Measurements from ENCODE around the gene C11orf16. TPM values are rescaled to one million over a fixed set of nuclear protein-coding genes. Genes with fewer than 3 reads are reported as not detected.

The C11orf16 gene
- total and polyA plus RNA-seq, 4 donors, result not detected

Small RNAs within 50 kb of the gene (small RNA-seq; reads per million reads assigned to genes)
- not detected for gene RF00019

Other genes starting within 250 kb of the C11orf16 start
- 10 to 100 TPM in 1 of 2 donors, 1 to 10 TPM in 1; 9.3 to 10.1 TPM for gene AKIP1, start 21.8 kb downstream of the C11orf16 start, total RNA-seq
- 10 to 100 TPM in 1 of 2 donors, 1 to 10 TPM in 1; 9.7 to 12.3 TPM for gene AKIP1, start 21.8 kb downstream of the C11orf16 start, polyA plus RNA-seq
- gene ASCL3, start 10.1 kb upstream of the C11orf16 start, total RNA-seq, result not detected
- gene ASCL3, start 10.1 kb upstream of the C11orf16 start, polyA plus RNA-seq, result not detected
- 10 to 100 TPM; 18.7 to 23.9 TPM for gene TMEM9B, start 31.5 kb upstream of the C11orf16 start, total RNA-seq
- gene TMEM9B, start 31.5 kb upstream of the C11orf16 start, polyA plus RNA-seq, result 10 to 100 TPM; 17.0 to 20.3 TPM
- 1 to 10 TPM in 1 of 2 donors, under 1 TPM in 1; under 0.01 to 1.0 TPM for gene NRIP3, start 71.1 kb upstream of the C11orf16 start, total RNA-seq
- under 1 TPM in 1 of 2 donors, not detected in 1; 0.07 TPM for gene NRIP3, start 71.1 kb upstream of the C11orf16 start, polyA plus RNA-seq
- 1 to 10 TPM in 1 of 2 donors, under 1 TPM in 1; 0.14 to 1.4 TPM for gene SCUBE2, start 158.7 kb upstream of the C11orf16 start, total RNA-seq
- gene SCUBE2, start 158.7 kb upstream of the C11orf16 start, polyA plus RNA-seq, result under 1 TPM in 1 of 2 donors, not detected in 1; 0.42 TPM